ENCODE measurements around the gene GLT1D1. TPM values are rescaled to one million over a fixed set of nuclear protein-coding genes. Genes with fewer than 3 reads are reported as not detected.

GLT1D1 gene
- total and polyA plus RNA-seq, 2 donors (not counting 3 experiments of a cell fraction or from before 2014, with no cell fraction given) = not detected

DNA sequence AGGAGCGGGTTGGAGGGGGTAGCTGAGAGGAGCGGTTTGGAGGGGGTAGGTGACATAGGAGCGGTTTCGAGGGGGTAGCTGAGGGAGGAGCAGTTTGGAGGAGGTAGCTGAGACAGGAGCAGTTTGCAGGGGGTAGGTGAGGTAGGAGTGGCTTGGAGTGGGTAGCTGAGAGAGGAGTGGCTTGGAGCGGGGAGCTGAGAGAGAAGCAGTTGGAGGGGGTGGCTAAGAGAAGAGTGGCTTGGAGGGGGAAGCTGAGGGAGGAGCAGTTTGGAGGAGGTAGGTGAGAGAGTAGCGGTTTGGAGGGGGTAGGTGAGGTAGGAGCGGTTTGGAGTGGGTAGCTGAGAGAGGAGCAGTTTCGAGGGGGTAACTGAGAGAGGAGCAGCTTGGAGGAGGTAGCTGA is 152.1 kb downstream of the GLT1D1 start:
- Histone ChIP-seq H3K27me3 (ENCODE audit: control insufficient read depth in 2 of 2, insufficient read depth in 2 of 2, low read length in 2 of 2) (no peaks in the 10 kb centered on the region), H3K36me3 (ENCODE audit: control insufficient read depth in 2 of 2, extremely low read depth in 1 of 2, insufficient read depth in 2 of 2, low read length in 2 of 2) (no peaks in the 10 kb centered on the region), H3K4me2 (ENCODE audit: insufficient read depth, low read length) (no peak overlapping the region), H3K9me1 (replicated peaks; ENCODE audit: control insufficient read depth, extremely low read depth, insufficient read depth, low read length) (no peaks in the 10 kb centered on the region), H3K4me3 (replicated peaks in 1 of 3; ENCODE audit: insufficient read depth in 1 of 3, low read depth in 1 of 3, low read length in 3 of 3) (no peak overlapping the region), H3K27ac (ENCODE audit: insufficient read depth, low read depth, low read length) (no peak overlapping the region), H4K20me1 (replicated peaks; ENCODE audit: control insufficient read depth, extremely low read depth, insufficient read depth, low read length) (no peaks in the 10 kb centered on the region), H3K4me1 (ENCODE audit: control insufficient read depth, extremely low read depth, insufficient read depth, low read length) (no peaks in the 10 kb centered on the region), H3K9me3 (replicated peaks; ENCODE audit: control insufficient read depth, insufficient read depth, low read length) (no peaks in the 10 kb centered on the region), H3K79me2 (ENCODE audit: control insufficient read depth, insufficient read depth, low read length) (no peaks in the 10 kb centered on the region), H3K9ac (replicated peaks; ENCODE audit: extremely low read depth, insufficient read depth, low read length) (no peak overlapping the region), H2AFZ (ENCODE audit: low read depth, low read length) (no peak overlapping the region)
- FAIRE-seq = no peak
- TF ChIP-seq MYC (IDR thresholded peaks at IDR 0.05; ENCODE audit: low read depth, low read length) (no peak), JUN (IDR thresholded peaks at IDR 0.05; ENCODE audit: borderline replicate concordance, insufficient read depth, insufficient read length, low read depth) (no peak), FOS (IDR thresholded peaks at IDR 0.05; ENCODE audit: borderline replicate concordance, insufficient read depth, low read length) (no peak)
- TF ChIP-seq, protein P1, sequence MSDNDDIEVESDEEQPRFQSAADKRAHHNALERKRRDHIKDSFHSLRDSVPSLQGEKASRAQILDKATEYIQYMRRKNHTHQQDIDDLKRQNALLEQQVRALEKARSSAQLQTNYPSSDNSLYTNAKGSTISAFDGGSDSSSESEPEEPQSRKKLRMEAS (IDR thresholded peaks at IDR 0.05; ENCODE audit: insufficient read depth, insufficient read length) = no peak
- intact Hi-C loops (cut with micrococcal nuclease) (no loop called here), dilution Hi-C loops (cut with MboI; ENCODE audit: extremely low pct_ligation_motif_present, low sequenced_read_pairs) (no loop called here)
- DNase-seq (ENCODE audit: low read depth, low spot score) = no peak
- ChIA-PET CTCF (no interaction called here), POLR2A (no interaction called here)
- BruUV-seq (replicated peaks) = no TSS peak

DNA sequence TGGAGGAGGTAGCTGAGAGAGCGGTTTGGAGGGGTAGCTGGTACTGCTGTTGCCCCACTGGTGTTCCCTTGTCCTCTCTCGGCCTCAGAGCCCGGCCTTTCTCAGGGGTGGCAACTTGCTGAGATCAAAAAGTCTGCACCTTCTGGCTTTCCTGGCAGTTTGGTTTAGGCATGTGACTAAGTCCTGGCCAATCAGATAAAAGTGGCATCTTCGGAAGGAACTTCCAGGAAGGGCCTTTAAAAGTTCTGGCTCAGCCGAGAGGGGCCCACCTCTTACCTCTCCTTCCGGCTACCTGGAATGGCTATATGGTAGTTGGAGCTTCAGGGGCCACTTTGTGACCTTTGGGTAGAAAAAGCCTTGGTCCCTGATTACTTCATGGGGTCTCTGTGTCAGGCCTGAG is 152.6 kb downstream of the GLT1D1 start:
- no peak for TF ChIP-seq EZH2 (IDR thresholded peaks at IDR 0.05; ENCODE audit: borderline replicate concordance, low read depth, low read length, severe bottlenecking)
- TF ChIP-seq, protein P1 (IDR thresholded peaks at IDR 0.05; ENCODE audit: insufficient read depth, insufficient read length) = no peak
- TF ChIP-seq GATA2 (IDR thresholded peaks at IDR 0.05; ENCODE audit: insufficient read depth, insufficient read length, low read depth, low read length) = no peak
- no peak for TF ChIP-seq MYC (IDR thresholded peaks at IDR 0.05; ENCODE audit: low read depth, low read length)
- no peak for TF ChIP-seq POLR2A (IDR thresholded peaks at IDR 0.05; ENCODE audit: low read depth, low read length)
- no peak for TF ChIP-seq POLR2AphosphoS5 (IDR thresholded peaks at IDR 0.05; ENCODE audit: insufficient read depth, low read depth, low read length)
- TF ChIP-seq JUN (IDR thresholded peaks at IDR 0.05; ENCODE audit: borderline replicate concordance, insufficient read depth, insufficient read length, low read depth) = no peak
- TF ChIP-seq FOS (IDR thresholded peaks at IDR 0.05; ENCODE audit: borderline replicate concordance, insufficient read depth, low read length) = no peak
- TF ChIP-seq, protein P2, sequence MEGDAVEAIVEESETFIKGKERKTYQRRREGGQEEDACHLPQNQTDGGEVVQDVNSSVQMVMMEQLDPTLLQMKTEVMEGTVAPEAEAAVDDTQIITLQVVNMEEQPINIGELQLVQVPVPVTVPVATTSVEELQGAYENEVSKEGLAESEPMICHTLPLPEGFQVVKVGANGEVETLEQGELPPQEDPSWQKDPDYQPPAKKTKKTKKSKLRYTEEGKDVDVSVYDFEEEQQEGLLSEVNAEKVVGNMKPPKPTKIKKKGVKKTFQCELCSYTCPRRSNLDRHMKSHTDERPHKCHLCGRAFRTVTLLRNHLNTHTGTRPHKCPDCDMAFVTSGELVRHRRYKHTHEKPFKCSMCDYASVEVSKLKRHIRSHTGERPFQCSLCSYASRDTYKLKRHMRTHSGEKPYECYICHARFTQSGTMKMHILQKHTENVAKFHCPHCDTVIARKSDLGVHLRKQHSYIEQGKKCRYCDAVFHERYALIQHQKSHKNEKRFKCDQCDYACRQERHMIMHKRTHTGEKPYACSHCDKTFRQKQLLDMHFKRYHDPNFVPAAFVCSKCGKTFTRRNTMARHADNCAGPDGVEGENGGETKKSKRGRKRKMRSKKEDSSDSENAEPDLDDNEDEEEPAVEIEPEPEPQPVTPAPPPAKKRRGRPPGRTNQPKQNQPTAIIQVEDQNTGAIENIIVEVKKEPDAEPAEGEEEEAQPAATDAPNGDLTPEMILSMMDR (IDR thresholded peaks at IDR 0.05; ENCODE audit: extremely low read depth in 1 of 2, insufficient read depth in 1 of 2, low read depth in 1 of 2, low read length in 2 of 2) = no peak
- ChIA-PET CTCF (no interaction called here), POLR2A (no interaction called here)
- no peaks in the 10 kb centered on the region for H3K36me3 ChIP-seq (ENCODE audit: control insufficient read depth in 2 of 2, extremely low read depth in 1 of 2, insufficient read depth in 2 of 2, low read length in 2 of 2)
- H3K9me1 ChIP-seq (replicated peaks; ENCODE audit: control insufficient read depth, extremely low read depth, insufficient read depth, low read length) = no peaks in the 10 kb centered on the region
- H3K4me3 ChIP-seq (replicated peaks in 1 of 3; ENCODE audit: insufficient read depth in 1 of 3, low read depth in 1 of 3, low read length in 3 of 3) = no peak overlapping the region
- H3K9me3 ChIP-seq (replicated peaks; ENCODE audit: control insufficient read depth, insufficient read depth, low read length) = no peaks in the 10 kb centered on the region
- H3K4me1 ChIP-seq (ENCODE audit: control insufficient read depth, extremely low read depth, insufficient read depth, low read length) = no peaks in the 10 kb centered on the region
- no peaks in the 10 kb centered on the region for H3K27me3 ChIP-seq (ENCODE audit: control insufficient read depth in 2 of 2, insufficient read depth in 2 of 2, low read length in 2 of 2)
- no peak overlapping the region for H3K9ac ChIP-seq (replicated peaks; ENCODE audit: extremely low read depth, insufficient read depth, low read length)
- dilution Hi-C loops (cut with MboI; ENCODE audit: extremely low pct_ligation_motif_present, low sequenced_read_pairs) = no loop called here
- no TSS peak for BruUV-seq (replicated peaks)
- no peak overlapping the region for H3K27ac ChIP-seq (ENCODE audit: insufficient read depth, low read depth, low read length)
- no peak overlapping the region for H3K4me2 ChIP-seq (ENCODE audit: insufficient read depth, low read length)
- no peaks in the 10 kb centered on the region for H4K20me1 ChIP-seq (replicated peaks; ENCODE audit: control insufficient read depth, extremely low read depth, insufficient read depth, low read length)
- DNase-seq (ENCODE audit: low read depth, low spot score) (no peak), FAIRE-seq (no peak)
- H3K79me2 ChIP-seq (ENCODE audit: control insufficient read depth, insufficient read depth, low read length) = no peaks in the 10 kb centered on the region
- intact Hi-C loops (cut with micrococcal nuclease) = no loop called here
- no peak overlapping the region for H2AFZ ChIP-seq (ENCODE audit: low read depth, low read length)

All from endothelial cell of umbilical vein (primary cell).